Esophagus squamous epithelium (tissue), 5 donors: ENCODE results near the gene KBTBD12. TPM values are rescaled to one million over a fixed set of nuclear protein-coding genes. Genes with fewer than 3 reads are reported as not detected.
A peak's percentile ranks its signal among the peaks of the same experiment; 100 is the strongest.
"Not testable (repeated sequence)": the region's sequence is repeated elsewhere in the genome, so short reads cannot be mapped to it uniquely, and the experiment has no call there.

ENCODE experiments used
- DNase-seq: peaks from one replicate; lab custom pipeline; 2025; lab: John Stamatoyannopoulos, UW
- H3K27ac ChIP-seq, 4 donors: fragments of 200-600 bp; sonication (generic); one replicate each; pipeline ENCODE4 v1.5.1; 2016 to 2019; ENCODE audit warnings: mild to moderate bottlenecking in 1 of 4
- H3K27me3 ChIP-seq, 4 donors: fragments of 200-600 bp; sonication (generic); 1 replicate in 3 of 4; 2 replicates in 1 of 4; pipeline versions ENCODE4 v1.5.1 to v1.6.0; 2017 to 2021; ENCODE audit warnings: antibody characterized with exemption in 1 of 4
- H3K36me3 ChIP-seq, 3 donors: fragments of 200-600 bp; sonication (generic); one replicate each; pipeline ENCODE4 v1.5.1; 2016 to 2019
- H3K4me1 ChIP-seq, 3 donors: fragments of 200-600 bp; sonication (generic); one replicate each; pipeline ENCODE4 v1.5.1; 2017 to 2019
- H3K4me3 ChIP-seq, 4 donors: fragments of 200-600 bp; sonication (generic); 1 replicate in 3 of 4; 2 replicates in 1 of 4; pipeline ENCODE4 v1.5.1; 2016 to 2019; ENCODE audit warnings: mild to moderate bottlenecking in 2 of 4, moderate library complexity in 1 of 4
- H3K9me3 ChIP-seq, 3 donors: fragments of 200-600 bp; sonication (generic); one replicate each; pipeline ENCODE4 v1.5.1; 2016 to 2019
- CTCF ChIP-seq, 6 experiments: fragments of 450-650 bp in 4 of 6; fragments of 200-600 bp in 2 of 6; sonication (generic) in 2 of 6; IDR thresholded peaks; one replicate each; pipeline ENCODE4 v1.5.1; 2016 to 2019; ENCODE audit warnings: antibody characterized with exemption in 6 of 6, mild to moderate bottlenecking in 4 of 6, moderate library complexity in 4 of 6
- POLR2A ChIP-seq, 4 donors: fragments of 450-650 bp; IDR thresholded peaks; one replicate each; pipeline ENCODE4 v1.6.1; 2017; ENCODE audit warnings: antibody characterized with exemption in 4 of 4, mild to moderate bottlenecking in 4 of 4, moderate library complexity in 3 of 4
- WGBS, 2 donors: methylation state at CpG; one replicate each; pipeline ENCODE4 v1.1.5; 2018; 5-methylcytosine and 5-hydroxymethylcytosine counted together
- intact Hi-C: fragments of 100-400 bp; cut with DNase I; formaldehyde crosslinking; loops from one replicate; pipeline ENCODE4 v1.15.0; 2022
- total RNA-seq, 4 donors: library from RNA; depleted of rRNA; stranded (reverse); fragments of >200 nt; gene quantifications; one replicate each; pipeline ENCODE4 v1.1.0, GENCODE V29; 2016
- donor health status: DM: yes; HTN: yes; CAD: no.

KBTBD12 gene
- total RNA-seq, 4 donors from 2014 or later: 0.38 TPM; not detected in 2

- intact Hi-C loops: no loop called here
- Histone ChIP-seq H3K27ac (peak overlapping the region; percentile 17 to 77 (median 70)), H3K4me1 (peaks cover 0 to 28% (median 0%) of the 10 kb centered on the region in 3 donors), H3K27me3 (no peaks in the 10 kb centered on the region), H3K36me3 (no peaks in the 10 kb centered on the region), H3K4me3 (no peak overlapping the region), H3K9me3 (peaks cover 0 to 20% (median 14%) of the 10 kb centered on the region in 3 donors)
- DNase-seq: no peak
- peak in 1 of 6 experiments; percentile 35 for TF ChIP-seq CTCF (IDR thresholded peaks at IDR 0.05)
- no peak for TF ChIP-seq POLR2A (IDR thresholded peaks at IDR 0.05)
- WGBS, 2 donors: 80 to 90% methylated on average over 3 of the region's 3 CpGs
Measured at GRCh38 chr3:127889976-127890650, 24.9 kb upstream of the KBTBD12 start.

GRCh38 chr3:127890651-127891290 is 24.3 kb upstream of the KBTBD12 start:
- Histone ChIP-seq H3K27ac (peak overlapping the region in 3 of 4 donors; percentile 66 to 77 (median 75)), H3K4me1 (peaks cover 0 to 28% (median 0%) of the 10 kb centered on the region in 3 donors), H3K9me3 (peaks cover 0 to 20% (median 14%) of the 10 kb centered on the region in 3 donors)
- H3K4me3 ChIP-seq, intact Hi-C loops, H3K36me3 ChIP-seq, DNase-seq, H3K27me3 ChIP-seq: not testable (repeated sequence)
- WGBS, 2 donors: 59 to 60% methylated on average over 8 to 9 of the region's 9 CpGs

GRCh38 chr3:127894481-127894880 is 20.6 kb upstream of the KBTBD12 start:
- no peak for TF ChIP-seq POLR2A (IDR thresholded peaks at IDR 0.05)
- no peak overlapping the region for H3K27ac ChIP-seq
- H3K4me1 ChIP-seq: peaks cover 0 to 9% (median 0%) of the 10 kb centered on the region in 3 donors
- peaks cover 0 to 20% (median 14%) of the 10 kb centered on the region in 3 donors for H3K9me3 ChIP-seq
- H3K27me3 ChIP-seq: no peaks in the 10 kb centered on the region
- intact Hi-C loops: no loop called here
- H3K4me3 ChIP-seq: no peak overlapping the region
- 78 to 85% methylated on average over 2 to 3 of the region's 3 CpGs for WGBS, 2 donors
- no peaks in the 10 kb centered on the region for H3K36me3 ChIP-seq
- no peak for DNase-seq

GRCh38 chr3:127899200-127899599 is 15.8 kb upstream of the KBTBD12 start:
- no peak for DNase-seq
- TF ChIP-seq CTCF (IDR thresholded peaks at IDR 0.05) (no peak), POLR2A (IDR thresholded peaks at IDR 0.05) (no peak)

GRCh38 chr3:127899766-127900165 is 15.3 kb upstream of the KBTBD12 start:
- Histone ChIP-seq H3K9me3 (no peaks in the 10 kb centered on the region), H3K36me3 (no peaks in the 10 kb centered on the region), H3K4me3 (no peak overlapping the region), H3K27ac (no peak overlapping the region), H3K4me1 (no peaks in the 10 kb centered on the region), H3K27me3 (peaks cover 0 to 9% (median 0%) of the 10 kb centered on the region in 4 donors)
- TF ChIP-seq POLR2A (IDR thresholded peaks at IDR 0.05): no peak
- TF ChIP-seq CTCF (IDR thresholded peaks at IDR 0.05): no peak
- intact Hi-C loops: no loop called here
- no peak for DNase-seq
- WGBS, 2 donors: 76 to 81% methylated on average over 3 of the region's 3 CpGs

More at GRCh38 chr3:127899200-127899599, 15.8 kb upstream of the KBTBD12 start:
- H3K36me3 ChIP-seq: no peaks in the 10 kb centered on the region
- no peak overlapping the region for H3K27ac ChIP-seq
- peaks cover 0 to 4% (median 0%) of the 10 kb centered on the region in 4 donors for H3K27me3 ChIP-seq
- intact Hi-C loops: no loop called here
- H3K9me3 ChIP-seq: no peaks in the 10 kb centered on the region
- no peak overlapping the region for H3K4me3 ChIP-seq
- WGBS, 2 donors: 94 to 96% methylated on average over 4 to 5 of the region's 6 CpGs
- H3K4me1 ChIP-seq: no peaks in the 10 kb centered on the region

- intact Hi-C loops: no loop called here
- H3K4me3 ChIP-seq: no peak overlapping the region
- 89 to 92% methylated on average over 5 of the region's 5 CpGs for WGBS, 2 donors
Measured at GRCh38 chr3:127900536-127900935, 14.5 kb upstream of the KBTBD12 start.

More at GRCh38 chr3:127900536-127900935, 14.5 kb upstream of the KBTBD12 start:
- no peak for DNase-seq
- H3K27me3 ChIP-seq: peaks cover 0 to 10% (median 0%) of the 10 kb centered on the region in 4 donors
- TF ChIP-seq CTCF (IDR thresholded peaks at IDR 0.05) (no peak), POLR2A (IDR thresholded peaks at IDR 0.05) (no peak)
- no peaks in the 10 kb centered on the region for H3K9me3 ChIP-seq
- no peaks in the 10 kb centered on the region for H3K36me3 ChIP-seq
- H3K27ac ChIP-seq: no peak overlapping the region
- H3K4me1 ChIP-seq: no peaks in the 10 kb centered on the region
